HG03520 (cell line): ENCODE results near the gene PDCL3.

Source experiments
- ATAC-seq: cut with Tn5 transposase; IDR thresholded peaks from one replicate; pipeline ENCODE4 v1.9.1; 2021; ENCODE audit warnings: mild to moderate bottlenecking, moderate library complexity; ENCODE audit not compliant: unreplicated experiment

PDCL3 gene

DNA sequence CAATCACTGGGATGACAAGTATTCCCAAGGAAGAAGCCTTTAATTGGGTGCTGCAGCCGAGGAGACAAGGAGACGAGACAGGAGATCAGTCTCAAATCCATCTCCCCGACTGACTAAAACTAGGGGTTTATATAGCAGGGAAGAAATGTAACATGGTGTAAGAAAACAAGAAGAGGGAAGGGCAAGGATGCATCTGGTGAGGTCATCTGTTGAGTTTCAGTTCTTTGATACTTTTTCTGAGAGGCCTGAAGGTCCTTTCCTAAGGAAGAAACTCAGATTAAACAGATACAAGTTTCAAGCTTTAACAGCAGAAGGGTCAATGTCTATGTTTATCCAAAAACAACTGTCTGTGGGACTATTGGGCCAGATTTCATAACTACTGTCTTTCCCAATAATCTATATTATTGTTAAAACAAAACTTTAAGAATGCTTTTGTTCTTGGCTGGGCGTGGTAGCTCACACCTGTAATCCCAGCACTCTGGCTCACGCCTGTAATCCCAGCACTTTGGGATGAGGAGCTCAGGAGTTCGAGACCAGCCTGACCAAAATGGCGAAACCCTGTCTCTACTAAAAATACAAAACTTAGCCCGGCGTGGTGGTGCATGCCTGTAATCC is 2.5 kb upstream of the PDCL3 start:
- ATAC-seq: no peak

DNA sequence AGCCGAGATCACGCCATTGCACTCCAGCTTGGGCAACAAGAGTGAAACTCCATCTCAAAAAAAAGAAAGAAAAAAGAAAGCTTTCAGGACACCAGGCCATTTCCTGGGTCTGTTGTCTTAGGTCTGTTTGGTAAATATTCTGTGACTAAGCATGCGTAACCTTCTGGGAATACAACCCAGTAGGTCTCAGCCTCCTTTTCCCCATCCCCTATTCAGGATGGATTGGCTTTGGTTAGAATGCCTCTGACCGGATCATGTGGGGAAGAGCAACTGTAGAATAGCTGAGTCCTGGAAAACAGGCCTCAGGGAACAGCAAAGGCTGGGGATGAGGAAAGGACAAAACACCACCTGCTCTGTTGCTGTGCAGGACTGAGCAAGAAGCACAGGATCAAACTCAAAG is 1.6 kb upstream of the PDCL3 start:
- ATAC-seq: no peak

DNA sequence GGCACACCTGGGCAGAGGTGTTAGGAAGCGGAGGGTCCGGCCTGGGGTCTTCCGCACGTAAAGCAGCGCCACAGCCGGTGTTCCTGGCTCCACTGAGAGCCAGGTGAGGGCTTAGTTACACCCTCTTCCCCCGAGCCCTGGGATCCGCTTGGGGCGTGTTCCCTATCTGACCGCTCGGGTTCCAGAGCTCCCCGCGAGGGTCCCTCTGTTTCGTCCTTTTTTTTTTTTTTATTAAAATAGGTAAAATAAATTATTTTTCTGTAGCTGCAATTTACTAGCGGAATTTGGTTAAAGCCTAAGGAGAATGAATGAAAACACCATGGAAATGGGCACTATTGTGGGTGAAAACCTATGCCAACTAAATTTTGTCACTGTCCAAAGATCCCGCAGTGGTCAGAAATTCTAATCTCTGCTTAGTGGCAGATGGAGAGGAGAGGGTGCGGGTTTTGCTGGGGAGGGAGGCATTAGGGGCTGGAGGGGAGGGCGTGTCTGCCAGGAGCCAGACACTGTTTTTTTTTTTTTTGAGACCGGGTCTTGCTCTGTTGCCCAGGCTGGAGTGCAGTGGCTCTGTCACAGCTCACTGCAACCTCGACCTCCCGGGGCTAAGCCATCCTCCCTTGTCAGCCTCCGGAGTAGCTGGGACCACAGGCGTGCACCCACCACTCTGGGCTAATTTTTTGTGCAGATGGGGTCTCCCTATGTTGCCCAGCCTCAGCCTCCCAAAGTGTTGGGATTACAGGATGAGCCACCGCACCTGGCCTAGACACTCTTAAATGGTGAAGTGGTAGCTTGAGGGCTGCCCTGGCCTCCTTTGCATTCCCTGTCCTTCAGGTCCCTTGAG is 834 bp downstream of the PDCL3 start:
- ATAC-seq: peak; percentile 7

DNA sequence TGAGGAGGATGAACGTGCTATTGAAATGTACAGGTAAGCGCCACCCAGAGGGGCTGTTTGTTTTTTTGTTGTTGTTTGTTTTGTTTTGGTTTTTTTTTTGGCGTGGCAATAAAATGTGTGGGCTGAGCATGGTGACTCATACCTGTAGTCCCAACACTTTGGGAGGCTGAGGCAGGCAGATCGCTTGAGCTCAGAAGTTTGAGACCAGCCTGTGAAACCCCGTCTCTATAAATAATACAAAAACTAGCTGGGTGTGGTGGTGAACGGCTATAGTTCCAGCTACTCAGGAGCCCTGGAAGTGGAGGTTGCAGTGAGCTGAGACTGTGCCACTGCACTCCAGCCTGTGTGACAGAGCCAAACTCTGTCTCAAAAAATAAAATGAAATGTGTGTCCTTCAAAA is 6.2 kb downstream of the PDCL3 start:
- ATAC-seq: peak; percentile 35

DNA sequence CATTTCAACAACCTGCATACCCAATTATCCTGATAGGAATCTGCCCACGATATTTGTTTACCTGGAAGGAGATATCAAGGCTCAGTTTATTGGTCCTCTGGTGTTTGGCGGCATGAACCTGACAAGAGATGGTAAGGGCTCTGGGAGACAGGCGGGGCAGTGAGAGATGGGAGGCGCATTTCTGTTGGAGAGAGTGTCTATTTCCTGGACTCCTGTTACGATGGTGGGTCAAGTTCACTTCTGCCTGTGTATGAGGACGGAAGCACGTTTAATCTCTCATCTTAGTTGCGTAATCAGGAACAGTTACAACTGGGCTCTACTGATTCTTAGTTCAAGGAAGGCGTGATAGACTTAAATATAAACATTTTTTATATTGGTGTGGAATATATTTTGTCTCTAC is 8.9 kb downstream of the PDCL3 start:
- no peak for ATAC-seq

DNA sequence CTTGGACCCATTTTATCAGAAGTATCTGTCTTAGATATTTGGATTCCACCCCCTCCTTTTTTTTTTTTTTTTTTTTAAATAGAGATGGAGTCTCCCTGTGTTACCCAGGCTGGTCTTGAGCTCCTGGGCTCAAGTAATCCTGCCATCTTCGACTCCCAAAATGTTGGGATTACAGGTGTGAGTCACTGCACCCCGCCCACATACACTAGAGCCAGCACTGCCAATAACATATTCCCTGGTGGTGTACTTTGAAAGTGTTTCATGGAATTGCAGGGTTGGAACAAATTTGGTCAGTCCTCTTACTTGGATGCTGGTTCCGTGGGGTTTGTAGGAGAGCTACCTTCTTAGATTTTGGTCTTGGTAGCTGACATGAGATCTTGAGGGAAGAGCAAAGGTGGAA is 15.0 kb downstream of the PDCL3 start:
- no peak for ATAC-seq

- ATAC-seq: peak; percentile 70
These were observed 17.8 kb downstream of the PDCL3 start for GRCh38 chr2:100580367-100581276.

DNA sequence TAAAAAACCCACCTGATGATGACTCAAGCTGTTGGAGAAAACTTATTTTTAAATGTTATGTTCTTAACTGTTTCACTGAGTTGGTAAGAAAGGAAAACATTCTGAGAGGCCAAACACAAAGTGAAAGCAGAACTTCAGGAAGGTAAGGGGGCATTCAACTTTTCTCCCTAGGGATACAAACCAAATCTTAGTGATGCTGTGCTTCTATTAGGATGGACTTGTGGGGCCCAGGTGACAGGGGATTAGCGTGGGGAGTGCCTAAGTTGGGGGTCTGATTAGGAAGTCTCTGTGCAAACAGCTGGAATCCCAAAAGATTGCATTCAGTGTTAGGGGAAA is 18.5 kb downstream of the PDCL3 start:
- no peak for ATAC-seq

DNA sequence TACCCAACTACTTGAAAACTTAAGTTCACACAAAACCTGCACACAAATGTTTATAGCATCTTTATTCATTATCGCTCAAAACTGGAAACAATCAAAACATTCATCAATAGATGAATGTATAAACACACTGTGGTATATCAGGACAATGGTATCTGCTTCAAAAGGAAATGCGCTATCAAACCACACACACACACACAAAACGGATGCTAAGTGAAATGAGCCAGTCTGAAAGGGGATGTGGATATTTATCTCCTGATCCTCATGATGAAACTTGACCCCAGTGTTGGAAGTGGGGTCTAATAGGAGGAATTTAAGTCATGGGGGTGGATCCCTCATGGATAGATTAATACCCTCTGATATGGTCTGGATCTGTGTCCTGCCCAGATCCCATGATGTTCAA is 22.0 kb downstream of the PDCL3 start:
- ATAC-seq: no peak

DNA sequence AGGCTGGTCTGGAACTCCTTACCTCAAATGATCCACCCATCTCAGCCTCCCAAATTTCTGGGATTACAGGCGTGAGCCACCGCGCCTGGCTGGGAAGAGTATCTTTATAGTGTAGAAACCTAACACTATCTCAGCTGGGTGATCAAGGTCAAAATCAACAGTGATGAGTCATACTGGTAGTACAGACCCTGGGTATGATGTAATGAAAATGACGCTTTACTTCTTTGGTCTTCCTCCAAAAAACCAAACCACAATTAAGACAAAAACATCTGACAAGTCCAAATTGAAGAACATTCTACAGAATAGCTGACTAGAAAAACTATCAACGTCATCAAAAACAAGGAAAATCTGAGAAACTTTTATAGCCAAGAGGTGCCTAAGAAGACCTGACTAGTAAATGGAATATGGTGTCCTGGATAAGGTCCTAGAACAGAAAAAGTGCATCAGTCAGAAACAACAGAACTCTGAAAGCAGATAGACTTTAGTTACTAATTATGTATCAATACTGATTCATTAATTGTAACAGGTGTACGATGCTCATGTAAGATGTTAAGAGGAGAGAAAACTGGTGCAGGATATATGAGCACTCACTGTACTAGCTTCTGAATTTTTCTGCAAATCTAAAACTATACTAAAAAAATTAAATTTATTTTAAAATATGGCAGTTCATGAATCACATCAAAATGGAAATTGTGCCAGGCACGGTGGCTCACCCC is 25.4 kb downstream of the PDCL3 start:
- peak; percentile 85 for ATAC-seq

- ATAC-seq: no peak
These were observed 26.7 kb downstream of the PDCL3 start for GRCh38 chr2:100589527-100589926.

DNA sequence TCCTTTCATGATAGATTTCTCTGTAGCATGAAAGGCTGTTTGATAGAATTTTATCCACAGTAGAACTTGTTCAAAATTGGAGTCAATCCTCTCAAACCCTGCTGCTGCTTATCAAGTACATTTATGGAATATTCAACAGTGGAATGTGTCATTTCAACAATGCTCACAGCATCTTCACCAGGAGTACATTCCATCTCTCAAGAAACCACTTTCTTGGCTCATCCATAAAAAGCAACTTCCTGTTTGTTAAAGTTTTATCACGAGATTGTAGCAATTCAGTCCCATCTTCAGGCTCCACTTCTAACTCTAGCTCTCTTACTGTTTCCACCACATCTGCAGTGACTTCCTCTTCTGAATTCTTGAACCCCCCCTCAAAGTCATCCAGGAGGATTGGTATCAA is 29.4 kb downstream of the PDCL3 start:
- no peak for ATAC-seq

GRCh38 chr2:100596465-100596864 is 33.7 kb downstream of the PDCL3 start:
- no peak for ATAC-seq

- no peak for ATAC-seq
These were observed 36.8 kb downstream of the PDCL3 start for GRCh38 chr2:100599566-100599965.

DNA sequence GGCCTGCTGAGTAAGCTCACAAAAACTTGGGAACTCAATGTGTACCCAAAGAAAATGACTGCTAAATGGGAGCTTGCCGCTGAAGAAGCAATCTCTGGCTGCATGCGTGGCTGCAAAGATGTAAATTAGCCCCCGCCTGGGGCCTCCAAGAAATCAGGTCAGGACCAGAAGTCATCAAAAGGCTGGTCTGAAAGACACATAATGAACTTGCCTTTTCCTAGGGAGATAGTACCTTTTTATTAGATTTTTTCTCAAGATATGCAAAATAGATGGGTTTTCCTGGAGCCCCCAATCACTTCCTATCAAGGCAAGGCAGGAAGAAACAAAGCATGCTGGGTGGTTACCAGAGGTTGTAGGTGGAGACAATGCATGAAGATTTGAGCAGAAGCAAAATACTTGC is 38.9 kb downstream of the PDCL3 start:
- ATAC-seq: no peak

DNA sequence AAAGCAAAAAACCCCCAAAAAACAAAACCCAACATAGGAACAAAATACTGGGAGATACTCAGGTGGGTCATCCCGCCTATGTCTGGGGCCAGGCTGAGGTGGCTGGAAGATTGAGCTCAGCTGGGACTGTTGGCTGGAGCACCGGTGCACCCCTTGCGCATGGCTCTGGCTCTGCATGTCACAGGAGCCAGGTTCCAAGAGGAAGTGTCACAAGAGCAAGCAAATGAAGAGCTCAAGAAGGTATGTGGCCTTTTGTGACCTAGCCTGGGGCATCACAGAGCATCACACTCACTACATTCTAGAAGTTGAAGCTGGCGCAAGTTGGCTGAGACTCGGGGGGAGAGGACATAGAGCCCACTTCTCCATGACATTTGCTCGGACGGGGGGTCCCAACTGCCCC is 40.6 kb downstream of the PDCL3 start:
- ATAC-seq: no peak

DNA sequence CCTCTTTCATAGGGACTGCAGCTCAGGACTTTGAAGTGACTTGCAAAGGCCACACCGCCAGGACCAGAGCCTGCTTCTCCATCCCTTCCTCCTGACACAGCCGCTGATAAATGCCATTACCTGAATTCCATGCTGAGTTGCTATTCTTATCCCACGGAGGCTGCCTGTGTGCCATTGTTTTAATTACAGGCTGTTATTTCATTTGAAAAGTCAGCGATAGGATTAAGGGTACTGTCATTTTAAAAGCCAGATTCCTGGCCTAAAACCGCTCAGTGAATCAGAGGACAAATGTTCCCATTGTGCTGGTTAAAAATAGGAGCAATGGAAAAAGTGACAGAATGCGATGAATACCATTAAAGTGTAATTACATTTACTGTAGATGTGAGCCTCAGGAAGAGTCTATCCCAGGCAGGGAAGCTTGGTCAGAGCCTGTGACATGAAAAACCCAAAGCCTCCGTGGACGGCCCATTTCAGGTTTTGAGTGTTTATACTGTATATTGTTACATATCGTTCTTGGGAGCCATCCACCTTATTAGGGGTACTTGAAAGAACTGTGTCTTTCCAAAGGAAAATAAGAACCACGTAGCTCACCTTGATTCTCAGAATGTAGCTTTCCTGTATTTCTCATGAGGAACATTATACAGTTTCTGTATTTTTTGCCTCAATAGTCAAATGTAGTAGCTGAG is 41.3 kb downstream of the PDCL3 start:
- no peak for ATAC-seq

DNA sequence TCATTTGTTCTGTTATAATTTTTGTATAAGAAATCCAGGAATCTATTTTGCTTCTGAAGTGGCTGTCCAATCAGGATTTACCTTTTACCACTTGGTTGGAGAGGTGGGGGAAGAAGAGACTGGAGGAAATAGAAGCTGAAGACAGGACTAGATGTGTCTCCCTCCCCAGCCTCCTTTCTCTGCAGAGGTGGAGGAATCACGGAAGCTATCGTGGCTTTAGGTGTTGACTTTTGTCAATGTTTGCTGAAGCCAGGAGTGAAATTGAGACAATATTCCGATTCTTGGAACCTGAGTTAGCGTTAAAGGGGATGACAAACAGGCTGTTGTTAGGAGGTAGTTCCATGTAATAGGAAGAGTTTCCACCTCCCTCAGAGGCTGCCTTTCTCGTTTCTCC is 43.5 kb downstream of the PDCL3 start:
- ATAC-seq: no peak

DNA sequence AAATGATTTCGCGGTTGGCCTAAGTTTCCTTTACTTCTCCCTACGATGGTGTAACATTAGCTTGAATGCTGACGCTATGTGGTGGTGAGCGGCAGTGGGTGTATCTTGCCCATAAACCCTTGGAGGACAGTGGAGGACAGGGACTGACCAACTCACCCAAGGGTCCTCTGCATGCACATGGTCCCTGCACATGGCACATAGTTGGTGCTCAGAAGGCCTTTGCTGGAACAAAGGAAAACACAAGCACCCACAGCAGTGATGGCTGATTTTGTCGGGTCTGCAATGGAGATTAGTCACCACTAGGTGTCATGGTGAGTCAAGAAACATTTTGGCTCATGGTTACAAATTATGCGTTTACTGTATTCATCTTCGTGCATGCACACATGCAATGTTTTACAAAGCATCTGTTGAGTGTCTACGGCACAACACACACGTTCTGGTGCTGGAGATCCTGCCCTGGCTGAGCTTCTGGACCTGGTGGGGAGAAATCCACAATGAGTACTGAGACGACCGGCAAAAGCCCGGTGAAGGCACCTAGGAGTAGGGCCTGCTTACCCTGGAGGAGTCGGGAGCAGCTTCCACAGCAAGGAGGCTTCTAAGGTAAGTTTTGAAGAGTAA is 44.0 kb downstream of the PDCL3 start:
- ATAC-seq: no peak

- no peak for ATAC-seq
These were observed 47.6 kb downstream of the PDCL3 start for GRCh38 chr2:100610381-100610831.
